D341Med (cell line): ENCODE measurements around the gene ALAS1.

ENCODE experiments used
- DNase-seq: peaks from one replicate; pipeline ENCODE4 v3.0.0; 2012; ENCODE audit warnings: low spot score

The ALAS1 gene

GRCh38 chr3:52221141-52221562 lies 23.2 kb downstream of the ALAS1 start:
- no peak for DNase-seq

- DNase-seq, result no peak
These were observed 23.8 kb downstream of the ALAS1 start for GRCh38 chr3:52221563-52222318.

- no peak for DNase-seq
These were observed 24.6 kb downstream of the ALAS1 start for GRCh38 chr3:52222319-52223221.

GRCh38 chr3:52223449-52224408 lies 25.8 kb downstream of the ALAS1 start:
- no peak for DNase-seq

GRCh38 chr3:52225452-52226228 lies 27.7 kb downstream of the ALAS1 start, which contains the start of gene TLR9:
Gene TLR9, minus strand, starts transcription at chr3:52225645. Its CDS starts 116 bp downstream, at chr3:52225529.
- DNase-seq, result no peak

GRCh38 chr3:52226229-52226817 lies 28.4 kb downstream of the ALAS1 start:
- DNase-seq, result no peak

GRCh38 chr3:52227117-52227516 lies 29.2 kb downstream of the ALAS1 start:
- DNase-seq, result no peak

- DNase-seq, result no peak
These were observed 29.8 kb downstream of the ALAS1 start for GRCh38 chr3:52227766-52228165.

GRCh38 chr3:52228266-52228665 lies 30.3 kb downstream of the ALAS1 start:
- DNase-seq, result no peak

GRCh38 chr3:52228751-52229291 lies 30.9 kb downstream of the ALAS1 start:
- DNase-seq, result no peak

- no peak for DNase-seq
These were observed 31.7 kb downstream of the ALAS1 start for GRCh38 chr3:52229656-52230055.

- DNase-seq, result no peak
These were observed 32.5 kb downstream of the ALAS1 start for GRCh38 chr3:52230461-52230860.

- no peak for DNase-seq
These were observed 33.0 kb downstream of the ALAS1 start for GRCh38 chr3:52230889-52231499.

- peak; percentile 94 for DNase-seq
These were observed 33.7 kb downstream of the ALAS1 start for GRCh38 chr3:52231502-52232278.

GRCh38 chr3:52232279-52233107 lies 34.5 kb downstream of the ALAS1 start:
- DNase-seq, result no peak

- DNase-seq, result no peak
These were observed 35.2 kb downstream of the ALAS1 start for GRCh38 chr3:52233108-52233591.

- DNase-seq, result no peak
These were observed 36.0 kb downstream of the ALAS1 start for GRCh38 chr3:52233968-52234367.
